OCI-LY3 (cell line): Measurements from ENCODE around the gene CP.

Experiments
- H2AFZ ChIP-seq: fragments of 200-600, 300-600 bp; shearing (Covaris generic); 2 replicates; pipeline ENCODE4 v1.6.0; 2014; ENCODE audit warnings: antibody characterized with exemption, low read depth, low read length
- H3K27ac ChIP-seq: fragments of 200-600, 300-600 bp; sonication (generic); 2 replicates; pipeline ENCODE4 v1.5.1; 2014; ENCODE audit warnings: mild to moderate bottlenecking, low read length, moderate library complexity, mixed read lengths
- H3K27me3 ChIP-seq: fragments of 200-600, 300-600 bp; sonication (generic); 2 replicates; pipeline ENCODE4 v1.6.1; 2014; ENCODE audit warnings: low read depth, low read length, mixed read lengths
- H3K36me3 ChIP-seq: fragments of 200-600, 300-600 bp; sonication (generic); replicated peaks from 2 replicates; pipeline ENCODE3; 2014; ENCODE audit warnings: low read depth, low read length, mixed read lengths
- H3K4me1 ChIP-seq: fragments of 300-600, 200-600 bp; sonication (generic); 2 replicates; pipeline ENCODE4 v1.6.1; 2014; ENCODE audit warnings: low read length, mixed read lengths
- H3K4me2 ChIP-seq: fragments of 200-600, 300-600 bp; sonication (generic); 2 replicates; pipeline ENCODE4 v1.6.1; 2014; ENCODE audit warnings: low read length, mixed read lengths
- H3K4me3 ChIP-seq: fragments of 300-600, 200-600 bp; sonication (generic); 2 replicates; pipeline ENCODE4 v1.5.1; 2014; ENCODE audit warnings: antibody characterized with exemption, mild to moderate bottlenecking, low read length, moderate library complexity
- H3K79me2 ChIP-seq: fragments of 300-600, 200-600 bp; shearing (Covaris generic); 2 replicates; pipeline ENCODE4 v1.6.1; 2014; ENCODE audit warnings: mild to moderate bottlenecking, low read length, mixed read lengths
- H3K9ac ChIP-seq: fragments of 300-600, 200-600 bp; shearing (Covaris generic); 2 replicates; pipeline ENCODE4 v1.6.0; 2014; ENCODE audit warnings: mild to moderate bottlenecking, low read length, moderate library complexity
- H3K9me3 ChIP-seq: fragments of 200-600, 300-600 bp; shearing (Covaris generic); 2 replicates; pipeline ENCODE4 v1.6.1; 2014; ENCODE audit warnings: low read length, mixed read lengths; ENCODE audit not compliant: insufficient read depth
- H4K20me1 ChIP-seq: fragments of 200-600, 300-600 bp; sonication (generic); 2 replicates; pipeline ENCODE4 v1.6.1; 2016; ENCODE audit warnings: low read length, mixed read lengths; ENCODE audit not compliant: insufficient read depth
- CTCF ChIP-seq: fragments of 200-600, 300-600 bp; sonication (generic); IDR thresholded peaks from 2 replicates; pipeline ENCODE4 v1.5.1; 2014; ENCODE audit warnings: antibody characterized with exemption, low read length, low read depth
- EZH2phosphoT487 ChIP-seq: fragments of 200-600 bp; shearing (Covaris generic); IDR thresholded peaks from 2 replicates; pipeline ENCODE4 v1.6.1; 2018; ENCODE audit warnings: antibody characterized with exemption, mixed run types, low read depth

CP gene

GRCh38 chr3:149174901-149175300 is 46.7 kb downstream of the CP start:
- H3K79me2 ChIP-seq, result no peaks in the 10 kb centered on the region
- no peaks in the 10 kb centered on the region for H3K4me1 ChIP-seq
- H3K36me3 ChIP-seq, result peaks cover 22% of the 10 kb centered on the region
- TF ChIP-seq EZH2phosphoT487 (no peak), CTCF (no peak)
- no peaks in the 10 kb centered on the region for H3K9me3 ChIP-seq
- H3K4me2 ChIP-seq, result no peak overlapping the region
- no peak overlapping the region for H3K9ac ChIP-seq
- H4K20me1 ChIP-seq, result no peaks in the 10 kb centered on the region
- no peak overlapping the region for H2AFZ ChIP-seq
- H3K4me3 ChIP-seq, result no peak overlapping the region
- H3K27me3 ChIP-seq, result no peaks in the 10 kb centered on the region
- H3K27ac ChIP-seq, result no peak overlapping the region

- Histone ChIP-seq H3K4me3 (no peak overlapping the region), H3K27ac (no peak overlapping the region), H3K9ac (no peak overlapping the region), H2AFZ (no peak overlapping the region), H4K20me1 (no peaks in the 10 kb centered on the region), H3K9me3 (no peaks in the 10 kb centered on the region), H3K4me2 (no peak overlapping the region), H3K4me1 (no peaks in the 10 kb centered on the region), H3K36me3 (peaks cover 36% of the 10 kb centered on the region), H3K79me2 (no peaks in the 10 kb centered on the region), H3K27me3 (no peaks in the 10 kb centered on the region)
- TF ChIP-seq CTCF (no peak), EZH2phosphoT487 (no peak)
Observed at GRCh38 chr3:149170672-149171071, 51.0 kb downstream of the CP start.

GRCh38 chr3:149167898-149168297 is 53.7 kb downstream of the CP start:
- Histone ChIP-seq H3K9ac (no peak overlapping the region), H3K27ac (no peak overlapping the region), H3K4me1 (no peaks in the 10 kb centered on the region), H4K20me1 (no peaks in the 10 kb centered on the region), H3K27me3 (no peaks in the 10 kb centered on the region), H3K9me3 (no peaks in the 10 kb centered on the region), H3K36me3 (peaks cover 35% of the 10 kb centered on the region), H3K4me2 (no peak overlapping the region), H3K79me2 (no peaks in the 10 kb centered on the region), H2AFZ (no peak overlapping the region), H3K4me3 (no peak overlapping the region)
- no peak for TF ChIP-seq EZH2phosphoT487
- no peak for TF ChIP-seq CTCF

- H3K27me3 ChIP-seq, result no peaks in the 10 kb centered on the region
- H3K36me3 ChIP-seq, result peaks cover 27% of the 10 kb centered on the region
- no peak overlapping the region for H3K27ac ChIP-seq
- H3K9ac ChIP-seq, result no peak overlapping the region
- no peak overlapping the region for H3K4me3 ChIP-seq
- no peak overlapping the region for H3K4me2 ChIP-seq
- H3K79me2 ChIP-seq, result no peaks in the 10 kb centered on the region
- no peak overlapping the region for H2AFZ ChIP-seq
- H3K4me1 ChIP-seq, result no peaks in the 10 kb centered on the region
- H3K9me3 ChIP-seq, result no peaks in the 10 kb centered on the region
- no peak for TF ChIP-seq EZH2phosphoT487
- no peak for TF ChIP-seq CTCF
- H4K20me1 ChIP-seq, result no peaks in the 10 kb centered on the region
Observed at GRCh38 chr3:149163066-149163465, 58.6 kb downstream of the CP start.
